PFSK-1 (cell line): Measurements from ENCODE around the gene NDUFA12.

ENCODE experiments used
- FOXP2 ChIP-seq: optimal IDR thresholded peaks from 2 replicates; pipeline ENCODE3; 2011; ENCODE audit warnings: borderline replicate concordance, control low read depth, inconsistent platforms; ENCODE audit not compliant: insufficient read depth; ENCODE audit errors: extremely low read length, extremely low read depth
- POLR2AphosphoS5 ChIP-seq: IDR thresholded peaks from 2 replicates; pipeline ENCODE4 v1.6.1; 2012; ENCODE audit warnings: low read depth, mild to moderate bottlenecking, control low read depth, low read length, moderate library complexity
- REST ChIP-seq, 2 experiments: IDR thresholded peaks; 2 replicates each; pipeline versions ENCODE4 v1.6.1 to v1.8.0; 2011 to 2012; ENCODE audit warnings: low read depth in 2 of 2, low read length in 2 of 2, control low read depth in 1 of 2, inconsistent platforms in 1 of 2, mild to moderate bottlenecking in 1 of 2, moderate library complexity in 1 of 2; ENCODE audit not compliant: insufficient read depth in 1 of 2
- SIN3A ChIP-seq: IDR thresholded peaks from 2 replicates; pipeline ENCODE4 v1.6.1; 2012; ENCODE audit warnings: mild to moderate bottlenecking, low read length, moderate library complexity, borderline replicate concordance; ENCODE audit not compliant: insufficient read depth
- TAF1 ChIP-seq: IDR thresholded peaks from 2 replicates; pipeline ENCODE4 v1.6.1; 2012; ENCODE audit warnings: low read length, control low read depth, borderline replicate concordance; ENCODE audit not compliant: insufficient read depth

The NDUFA12 gene

GRCh38 chr12:94929780-94930179, 73.7 kb downstream of the NDUFA12 start:
- TF ChIP-seq REST (IDR thresholded peaks at IDR 0.05; ENCODE audit: insufficient read depth in 1 of 2, low read depth in 2 of 2, low read length in 2 of 2), result peak in 1 of 2 experiments; percentile 86; a peak in 2 of 4 replicates
- TF ChIP-seq TAF1, result no peak
- no peak for TF ChIP-seq POLR2AphosphoS5

GRCh38 chr12:94925729-94926128, 77.8 kb downstream of the NDUFA12 start:
- TF ChIP-seq SIN3A (no peak), REST (IDR thresholded peaks at IDR 0.05; ENCODE audit: insufficient read depth in 1 of 2, low read depth in 2 of 2, low read length in 2 of 2) (no peak), FOXP2 (no peak)

- TF ChIP-seq TAF1, result no peak
Measured at GRCh38 chr12:94925206-94925605, 78.3 kb downstream of the NDUFA12 start.

- TF ChIP-seq SIN3A (no peak), REST (IDR thresholded peaks at IDR 0.05; ENCODE audit: insufficient read depth in 1 of 2, low read depth in 2 of 2, low read length in 2 of 2) (no peak), TAF1 (no peak), FOXP2 (no peak), POLR2AphosphoS5 (no peak)
Measured at GRCh38 chr12:94922561-94922960, 80.9 kb downstream of the NDUFA12 start.
